Skeletal muscle satellite cell (primary cell): Measurements from ENCODE around the gene DLGAP4.

ENCODE experiments used
- H3K27me3 ChIP-seq: 2 replicates; pipeline ENCODE4 v1.7.0; 2013; ENCODE audit warnings: low read length; ENCODE audit not compliant: control insufficient read depth, insufficient read depth
- H3K36me3 ChIP-seq: 2 replicates; pipeline ENCODE4 v1.7.0; 2013; ENCODE audit warnings: mild to moderate bottlenecking, control low read depth, low read length; ENCODE audit not compliant: insufficient read depth
- H3K4me1 ChIP-seq: 2 replicates; pipeline ENCODE4 v1.7.0; 2013; ENCODE audit warnings: low read length; ENCODE audit not compliant: control insufficient read depth, insufficient read depth
- H3K4me2 ChIP-seq: 2 replicates; pipeline ENCODE4 v1.7.0; 2013; ENCODE audit warnings: mild to moderate bottlenecking, low read length
- H3K4me3 ChIP-seq: 2 replicates; pipeline ENCODE4 v1.7.0; 2013; ENCODE audit warnings: low read length
- H3K9ac ChIP-seq: 2 replicates; pipeline ENCODE4 v1.7.0; 2013; ENCODE audit warnings: mild to moderate bottlenecking, low read depth, low read length, moderate library complexity
- H3K9me3 ChIP-seq: replicated peaks from 2 replicates; pipeline ENCODE4 v1.7.0; 2013; ENCODE audit warnings: mild to moderate bottlenecking, control low read depth, low read length

Gene DLGAP4

GRCh38 chr20:36415475-36416002 lies 109.4 kb downstream of the DLGAP4 start:
- no peaks in the 10 kb centered on the region for H3K36me3 ChIP-seq
- no peak overlapping the region for H3K9ac ChIP-seq

GRCh38 chr20:36418711-36419110 lies 112.6 kb downstream of the DLGAP4 start:
- Histone ChIP-seq H3K9ac (no peak overlapping the region), H3K4me2 (no peak overlapping the region), H3K36me3 (no peaks in the 10 kb centered on the region), H3K4me1 (no peaks in the 10 kb centered on the region), H3K27me3 (peaks cover 44% of the 10 kb centered on the region), H3K9me3 (no peaks in the 10 kb centered on the region), H3K4me3 (no peak overlapping the region)

More at GRCh38 chr20:36415475-36416002, 109.4 kb downstream of the DLGAP4 start:
- no peaks in the 10 kb centered on the region for H3K4me1 ChIP-seq
- H3K27me3 ChIP-seq: peaks cover 42% of the 10 kb centered on the region
- no peaks in the 10 kb centered on the region for H3K9me3 ChIP-seq
- no peak overlapping the region for H3K4me3 ChIP-seq
- H3K4me2 ChIP-seq: no peak overlapping the region

GRCh38 chr20:36421641-36422040 lies 115.5 kb downstream of the DLGAP4 start:
- Histone ChIP-seq H3K36me3 (no peaks in the 10 kb centered on the region), H3K9me3 (no peaks in the 10 kb centered on the region), H3K4me1 (no peaks in the 10 kb centered on the region), H3K4me3 (no peak overlapping the region), H3K9ac (no peak overlapping the region), H3K4me2 (no peak overlapping the region), H3K27me3 (peaks cover 53% of the 10 kb centered on the region)

- Histone ChIP-seq H3K4me2 (no peak overlapping the region), H3K4me1 (no peaks in the 10 kb centered on the region), H3K27me3 (peaks cover 55% of the 10 kb centered on the region), H3K4me3 (no peak overlapping the region), H3K9ac (no peak overlapping the region), H3K36me3 (no peaks in the 10 kb centered on the region), H3K9me3 (no peaks in the 10 kb centered on the region)
Measured at GRCh38 chr20:36424314-36424713, 118.2 kb downstream of the DLGAP4 start.

- Histone ChIP-seq H3K36me3 (no peaks in the 10 kb centered on the region), H3K9me3 (no peaks in the 10 kb centered on the region), H3K27me3 (peaks cover 46% of the 10 kb centered on the region), H3K9ac (no peak overlapping the region), H3K4me2 (no peak overlapping the region), H3K4me3 (no peak overlapping the region), H3K4me1 (no peaks in the 10 kb centered on the region)
Measured at GRCh38 chr20:36425166-36425565, 119.0 kb downstream of the DLGAP4 start.

- H3K9ac ChIP-seq: no peak overlapping the region
- H3K4me1 ChIP-seq: no peaks in the 10 kb centered on the region
- no peaks in the 10 kb centered on the region for H3K9me3 ChIP-seq
- H3K27me3 ChIP-seq: peaks cover 27% of the 10 kb centered on the region
- no peak overlapping the region for H3K4me2 ChIP-seq
- H3K4me3 ChIP-seq: no peak overlapping the region
- H3K36me3 ChIP-seq: no peaks in the 10 kb centered on the region
Measured at GRCh38 chr20:36431604-36432003, 125.5 kb downstream of the DLGAP4 start.

- Histone ChIP-seq H3K27me3 (peaks cover 27% of the 10 kb centered on the region), H3K36me3 (no peaks in the 10 kb centered on the region), H3K4me1 (no peaks in the 10 kb centered on the region), H3K4me2 (no peak overlapping the region), H3K9ac (no peak overlapping the region), H3K4me3 (no peak overlapping the region), H3K9me3 (no peaks in the 10 kb centered on the region)
Measured at GRCh38 chr20:36432096-36432495, 126.0 kb downstream of the DLGAP4 start.

GRCh38 chr20:36434383-36434782 lies 128.2 kb downstream of the DLGAP4 start:
- Histone ChIP-seq H3K9me3 (no peaks in the 10 kb centered on the region), H3K4me2 (no peak overlapping the region), H3K9ac (no peak overlapping the region), H3K36me3 (no peaks in the 10 kb centered on the region), H3K4me1 (no peaks in the 10 kb centered on the region), H3K27me3 (peaks cover 24% of the 10 kb centered on the region), H3K4me3 (no peak overlapping the region)

- Histone ChIP-seq H3K4me2 (no peak overlapping the region), H3K27me3 (peaks cover 26% of the 10 kb centered on the region), H3K4me1 (no peaks in the 10 kb centered on the region), H3K9ac (no peak overlapping the region), H3K9me3 (no peaks in the 10 kb centered on the region), H3K36me3 (no peaks in the 10 kb centered on the region), H3K4me3 (no peak overlapping the region)
Measured at GRCh38 chr20:36435124-36435523, 129.0 kb downstream of the DLGAP4 start.

GRCh38 chr20:36435592-36436541 lies 129.7 kb downstream of the DLGAP4 start:
- peak overlapping the region; percentile 76 for H3K4me2 ChIP-seq
- no peaks in the 10 kb centered on the region for H3K4me1 ChIP-seq
- H3K9ac ChIP-seq: no peak overlapping the region
- H3K27me3 ChIP-seq: peaks cover 28% of the 10 kb centered on the region
- no peaks in the 10 kb centered on the region for H3K36me3 ChIP-seq
- no peaks in the 10 kb centered on the region for H3K9me3 ChIP-seq
- H3K4me3 ChIP-seq: peak overlapping the region; percentile 62

GRCh38 chr20:36439040-36439730 lies 133.0 kb downstream of the DLGAP4 start:
- Histone ChIP-seq H3K4me1 (no peaks in the 10 kb centered on the region), H3K27me3 (peaks cover 44% of the 10 kb centered on the region), H3K4me3 (no peak overlapping the region), H3K36me3 (no peaks in the 10 kb centered on the region), H3K9me3 (no peaks in the 10 kb centered on the region), H3K4me2 (no peak overlapping the region), H3K9ac (no peak overlapping the region)
